Testis (tissue), 2 donors: Measurements from ENCODE around the gene EHMT1.

ENCODE experiments used
- CTCF ChIP-seq, 3 experiments: fragments of 450-650 bp in 2 of 3; fragments of 200-600 bp in 1 of 3; sonication (generic) in 1 of 3; IDR thresholded peaks; one replicate each; pipeline ENCODE4 v1.5.1; 2016 to 2019; ENCODE audit warnings: antibody characterized with exemption in 3 of 3, mild to moderate bottlenecking in 2 of 3, moderate library complexity in 1 of 3
- POLR2A ChIP-seq: fragments of 450-650 bp; IDR thresholded peaks from one replicate; pipeline ENCODE4 v1.6.1; 2017; ENCODE audit warnings: antibody characterized with exemption, mild to moderate bottlenecking, moderate library complexity

- TF ChIP-seq CTCF (IDR thresholded peaks at IDR 0.05) (no peak), POLR2A (no peak)
These were observed 159.5 kb downstream of the EHMT1 start for GRCh38 chr9:137778336-137778735.
